ENCODE results near the gene NRG3.

The NRG3 gene

GRCh38 chr10:81884856-81885255 is 9.9 kb downstream of the NRG3 start:
- DNase-seq (ENCODE audit: low read depth, low spot score): no peak

- no peak for DNase-seq (ENCODE audit: low read depth, low spot score)
Observed at GRCh38 chr10:81885491-81885890, 10.5 kb downstream of the NRG3 start.

GRCh38 chr10:81886939-81887338 is 11.9 kb downstream of the NRG3 start:
- DNase-seq (ENCODE audit: low read depth, low spot score): no peak

- DNase-seq (ENCODE audit: low read depth, low spot score): no peak
Observed at GRCh38 chr10:81889181-81889769, 14.3 kb downstream of the NRG3 start.

- DNase-seq (ENCODE audit: low read depth, low spot score): no peak
Observed at GRCh38 chr10:81894616-81895015, 19.6 kb downstream of the NRG3 start.

- no peak for DNase-seq (ENCODE audit: low read depth, low spot score)
Observed at GRCh38 chr10:81898518-81898917, 23.5 kb downstream of the NRG3 start.

- no peak for DNase-seq (ENCODE audit: low read depth, low spot score)
Observed at GRCh38 chr10:81900989-81901388, 26.0 kb downstream of the NRG3 start.

- no peak for DNase-seq (ENCODE audit: low read depth, low spot score)
Observed at GRCh38 chr10:81903472-81903871, 28.5 kb downstream of the NRG3 start.

GRCh38 chr10:81905161-81905560 is 30.2 kb downstream of the NRG3 start:
- DNase-seq (ENCODE audit: low read depth, low spot score): no peak

- DNase-seq (ENCODE audit: low read depth, low spot score): no peak
Observed at GRCh38 chr10:81909453-81909852, 34.5 kb downstream of the NRG3 start.

- DNase-seq (ENCODE audit: low read depth, low spot score): no peak
Observed at GRCh38 chr10:81911328-81911727, 36.3 kb downstream of the NRG3 start.

- DNase-seq (ENCODE audit: low read depth, low spot score): no peak
Observed at GRCh38 chr10:81914736-81915503, 39.9 kb downstream of the NRG3 start.

GRCh38 chr10:81915504-81915897 is 40.5 kb downstream of the NRG3 start:
- DNase-seq (ENCODE audit: low read depth, low spot score): no peak

GRCh38 chr10:81917666-81918065 is 42.7 kb downstream of the NRG3 start:
- DNase-seq (ENCODE audit: low read depth, low spot score): no peak

GRCh38 chr10:81918766-81919165 is 43.8 kb downstream of the NRG3 start:
- DNase-seq (ENCODE audit: low read depth, low spot score): no peak

- DNase-seq (ENCODE audit: low read depth, low spot score): no peak
Observed at GRCh38 chr10:81920213-81920829, 45.3 kb downstream of the NRG3 start.

GRCh38 chr10:81928119-81928518 is 53.1 kb downstream of the NRG3 start:
- no peak for DNase-seq (ENCODE audit: low read depth, low spot score)

GRCh38 chr10:81943583-81943982 is 68.6 kb downstream of the NRG3 start:
- no peak for DNase-seq (ENCODE audit: low read depth, low spot score)

GRCh38 chr10:81944609-81945008 is 69.6 kb downstream of the NRG3 start:
- DNase-seq (ENCODE audit: low read depth, low spot score): peak; percentile 12

GRCh38 chr10:81949283-81949682 is 74.3 kb downstream of the NRG3 start:
- DNase-seq (ENCODE audit: low read depth, low spot score): no peak

- no peak for DNase-seq (ENCODE audit: low read depth, low spot score)
Observed at GRCh38 chr10:81950358-81950757, 75.4 kb downstream of the NRG3 start.

GRCh38 chr10:81953420-81953819 is 78.4 kb downstream of the NRG3 start:
- peak; percentile 42 for DNase-seq (ENCODE audit: low read depth, low spot score)

- DNase-seq (ENCODE audit: low read depth, low spot score): peak; percentile 50
Observed at GRCh38 chr10:81957976-81958375, 83.0 kb downstream of the NRG3 start.
